Fibroblast of villous mesenchyme (primary cell): ENCODE data around the gene ERF. TPM values are rescaled to one million over a fixed set of nuclear protein-coding genes. Genes with fewer than 3 reads are reported as not detected.
A peak's percentile ranks its signal among the peaks of the same experiment; 100 is the strongest.

Experiments
- DNase-seq: peaks from one replicate; pipeline ENCODE4 v3.0.0-alpha.2; 2010; ENCODE audit warnings: low read depth
- H3K4me3 ChIP-seq: 2 replicates; pipeline ENCODE4 v1.5.1; 2011; ENCODE audit warnings: low read depth, mild to moderate bottlenecking, low read length
- total RNA-seq: library from RNA; depleted of rRNA; stranded (reverse); fragments of >200 nt; gene quantifications from 2 replicates; pipeline ENCODE4 v1.2.3, GENCODE V29; 2012
- TF ChIP-seq, protein P1 (sequence below): IDR thresholded peaks from 2 replicates; pipeline ENCODE4 v1.5.1; 2012; ENCODE audit warnings: low read depth, mild to moderate bottlenecking, low read length; ENCODE audit not compliant: insufficient read depth

The ERF gene
- total RNA-seq, 1 donor = 27.6 TPM

DNA sequence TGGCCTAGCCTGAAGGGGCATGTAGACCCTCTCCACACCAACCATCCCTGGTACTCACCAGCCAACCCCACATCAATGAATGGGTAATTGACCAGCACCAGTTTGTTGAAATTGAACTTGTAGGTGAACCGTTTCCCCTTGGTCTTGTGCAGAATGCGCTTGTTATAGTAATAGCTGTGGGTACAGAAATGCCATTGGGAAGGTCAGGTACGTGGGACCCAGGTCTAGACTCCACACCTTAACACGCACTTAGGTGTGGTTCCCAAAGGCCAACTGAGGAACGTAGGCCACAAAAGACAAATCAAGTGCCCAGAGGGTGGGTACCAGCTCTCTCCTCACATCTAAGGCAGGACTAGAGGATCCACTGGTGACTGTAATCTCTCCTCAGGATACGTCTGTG, 5.2 kb downstream of the ERF start:
- no peak for DNase-seq
- TF ChIP-seq, protein P1, sequence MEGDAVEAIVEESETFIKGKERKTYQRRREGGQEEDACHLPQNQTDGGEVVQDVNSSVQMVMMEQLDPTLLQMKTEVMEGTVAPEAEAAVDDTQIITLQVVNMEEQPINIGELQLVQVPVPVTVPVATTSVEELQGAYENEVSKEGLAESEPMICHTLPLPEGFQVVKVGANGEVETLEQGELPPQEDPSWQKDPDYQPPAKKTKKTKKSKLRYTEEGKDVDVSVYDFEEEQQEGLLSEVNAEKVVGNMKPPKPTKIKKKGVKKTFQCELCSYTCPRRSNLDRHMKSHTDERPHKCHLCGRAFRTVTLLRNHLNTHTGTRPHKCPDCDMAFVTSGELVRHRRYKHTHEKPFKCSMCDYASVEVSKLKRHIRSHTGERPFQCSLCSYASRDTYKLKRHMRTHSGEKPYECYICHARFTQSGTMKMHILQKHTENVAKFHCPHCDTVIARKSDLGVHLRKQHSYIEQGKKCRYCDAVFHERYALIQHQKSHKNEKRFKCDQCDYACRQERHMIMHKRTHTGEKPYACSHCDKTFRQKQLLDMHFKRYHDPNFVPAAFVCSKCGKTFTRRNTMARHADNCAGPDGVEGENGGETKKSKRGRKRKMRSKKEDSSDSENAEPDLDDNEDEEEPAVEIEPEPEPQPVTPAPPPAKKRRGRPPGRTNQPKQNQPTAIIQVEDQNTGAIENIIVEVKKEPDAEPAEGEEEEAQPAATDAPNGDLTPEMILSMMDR = no peak
- no peak overlapping the region for H3K4me3 ChIP-seq

DNA sequence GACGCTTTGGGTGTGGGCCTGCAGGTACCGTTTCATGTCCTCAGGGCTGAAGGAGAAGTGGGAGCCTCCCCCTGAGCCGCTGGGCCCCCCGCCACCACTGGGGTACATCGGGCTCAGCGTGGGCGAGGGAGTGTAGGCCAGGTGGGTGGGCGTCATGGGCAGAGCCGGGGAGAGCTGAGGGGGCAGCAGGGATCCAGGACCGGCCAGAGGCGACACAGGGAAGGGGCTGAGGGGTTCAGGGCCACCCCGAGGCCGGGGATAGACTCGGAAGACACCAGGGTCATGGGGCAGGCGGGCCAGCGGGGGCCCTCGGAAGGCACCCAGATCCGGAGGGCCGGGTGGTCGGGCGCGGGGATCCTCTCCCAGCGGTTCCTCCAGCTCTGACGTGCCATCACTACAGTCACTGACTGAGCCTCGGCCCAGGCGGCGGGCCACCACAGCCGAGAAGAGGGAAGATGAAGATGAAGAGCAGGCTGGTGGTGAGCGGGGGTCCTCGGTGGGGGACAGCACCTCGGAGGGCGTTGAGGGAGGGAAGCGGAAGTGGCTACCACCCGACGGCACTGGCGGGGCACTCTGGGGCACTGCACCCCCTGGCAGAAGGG, 5.7 kb downstream of the ERF start:
- no peak for DNase-seq
- H3K4me3 ChIP-seq = no peak overlapping the region
- TF ChIP-seq, protein P1 = no peak

DNA sequence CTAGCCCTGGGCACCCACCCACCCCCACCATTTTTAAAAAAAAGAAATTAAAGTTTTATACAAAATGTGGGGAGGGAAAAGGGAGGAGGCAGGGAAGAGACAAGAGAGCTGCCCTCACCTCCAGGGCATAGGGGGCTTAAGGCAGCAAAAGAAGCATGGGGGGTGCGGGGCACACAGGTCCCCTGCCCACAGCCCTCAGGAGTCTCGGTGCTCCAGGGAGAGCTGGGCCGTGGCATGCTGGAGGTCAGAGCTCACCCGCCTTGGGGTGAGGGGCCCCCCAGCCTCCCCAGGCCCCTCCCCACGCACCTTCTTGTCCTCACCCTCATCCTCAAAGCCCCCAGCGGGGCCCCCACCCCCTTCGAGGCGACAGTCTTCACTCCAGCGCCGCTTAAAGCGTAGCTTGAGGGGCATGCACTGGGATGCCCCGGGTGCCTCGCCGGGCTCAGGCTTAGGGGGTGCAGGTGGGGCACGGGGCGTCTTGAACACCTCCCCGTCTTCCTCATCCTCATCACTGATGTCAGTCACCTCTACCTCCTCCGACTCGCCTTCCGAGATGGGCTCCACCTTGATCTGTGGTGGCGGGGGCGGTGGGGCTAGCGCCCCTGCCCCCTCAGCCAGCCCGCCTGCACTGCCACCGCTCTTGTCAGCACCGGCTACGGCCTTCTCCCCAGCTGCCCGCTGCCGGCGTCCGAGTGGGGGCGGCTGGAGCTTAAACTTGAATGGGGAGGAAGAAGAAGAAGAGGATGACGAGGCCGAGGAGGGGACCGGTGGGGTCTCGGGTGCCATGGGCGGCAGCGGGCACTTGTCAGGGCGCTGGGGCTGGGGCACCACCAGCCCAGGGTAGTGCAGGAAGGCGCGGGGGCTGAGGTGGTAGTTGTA, 6.4 kb downstream of the ERF start:
- H3K4me3 ChIP-seq = no peak overlapping the region
- TF ChIP-seq, protein P1 = no peak
- DNase-seq = no peak

DNA sequence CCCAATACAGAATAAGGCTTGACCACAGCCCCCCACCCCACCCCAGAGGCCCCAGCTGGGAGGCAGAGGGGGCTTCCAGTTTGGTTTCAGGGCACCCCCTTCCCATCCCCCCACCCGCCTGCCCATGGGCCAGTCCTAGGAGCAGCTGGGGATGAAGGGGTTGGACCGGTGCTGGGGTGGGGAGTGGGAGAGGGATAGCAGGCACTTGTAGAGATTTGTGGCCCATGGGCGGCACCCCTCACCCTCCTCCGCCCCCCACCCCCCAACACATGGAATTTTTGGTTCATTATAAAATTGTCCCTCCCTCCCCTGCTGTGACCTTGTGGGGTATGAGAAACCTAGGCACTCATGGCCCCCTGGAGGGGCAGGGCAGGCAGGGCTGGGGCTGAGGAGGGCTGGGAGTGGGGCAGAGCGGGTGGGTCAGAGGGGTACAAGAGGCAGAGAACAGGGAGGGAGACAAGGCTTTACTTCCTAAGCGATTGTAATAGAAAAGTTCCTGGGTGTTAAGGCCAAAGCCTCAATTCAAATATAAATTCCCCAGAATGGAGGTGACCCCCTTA, 7.2 kb downstream of the ERF start:
- no peak for DNase-seq
- TF ChIP-seq, protein P1 = no peak
- H3K4me3 ChIP-seq = no peak overlapping the region

DNA sequence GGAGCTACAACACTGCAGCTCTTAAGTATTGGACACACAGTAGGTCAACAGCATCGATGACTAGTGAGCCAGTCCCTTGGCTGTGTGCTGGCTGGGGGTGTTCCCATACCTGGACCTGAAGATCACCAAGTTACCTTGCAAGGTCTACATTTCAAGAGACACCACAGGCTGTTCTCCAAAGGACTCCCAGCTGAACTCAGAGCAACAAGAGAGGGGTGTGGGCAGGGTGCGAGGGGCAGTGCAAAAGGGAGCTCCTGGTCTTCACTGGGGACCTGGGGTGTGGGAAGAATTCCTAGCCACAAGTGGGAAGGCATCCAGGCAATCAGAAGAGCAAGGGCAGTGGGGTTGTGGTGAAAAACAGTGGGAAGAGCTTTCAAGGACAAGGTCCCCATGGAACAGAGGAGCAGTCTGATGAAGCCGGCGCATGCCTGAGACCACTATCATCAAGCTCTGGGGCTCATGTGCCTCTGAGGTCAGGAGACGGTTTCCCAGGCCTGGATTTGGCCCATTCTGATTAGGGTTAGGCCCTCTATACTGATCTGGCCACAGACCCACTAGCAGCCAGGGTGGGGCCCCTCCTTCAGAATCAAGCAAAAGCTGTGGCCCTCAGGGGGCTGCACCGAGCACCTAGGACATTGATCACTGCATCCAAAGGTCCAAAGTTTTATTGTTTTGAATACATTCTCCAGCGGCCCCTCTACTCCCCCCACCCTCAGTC, 7.8 kb downstream of the ERF start:
- TF ChIP-seq, protein P1 = no peak
- DNase-seq = no peak
- no peak overlapping the region for H3K4me3 ChIP-seq

DNA sequence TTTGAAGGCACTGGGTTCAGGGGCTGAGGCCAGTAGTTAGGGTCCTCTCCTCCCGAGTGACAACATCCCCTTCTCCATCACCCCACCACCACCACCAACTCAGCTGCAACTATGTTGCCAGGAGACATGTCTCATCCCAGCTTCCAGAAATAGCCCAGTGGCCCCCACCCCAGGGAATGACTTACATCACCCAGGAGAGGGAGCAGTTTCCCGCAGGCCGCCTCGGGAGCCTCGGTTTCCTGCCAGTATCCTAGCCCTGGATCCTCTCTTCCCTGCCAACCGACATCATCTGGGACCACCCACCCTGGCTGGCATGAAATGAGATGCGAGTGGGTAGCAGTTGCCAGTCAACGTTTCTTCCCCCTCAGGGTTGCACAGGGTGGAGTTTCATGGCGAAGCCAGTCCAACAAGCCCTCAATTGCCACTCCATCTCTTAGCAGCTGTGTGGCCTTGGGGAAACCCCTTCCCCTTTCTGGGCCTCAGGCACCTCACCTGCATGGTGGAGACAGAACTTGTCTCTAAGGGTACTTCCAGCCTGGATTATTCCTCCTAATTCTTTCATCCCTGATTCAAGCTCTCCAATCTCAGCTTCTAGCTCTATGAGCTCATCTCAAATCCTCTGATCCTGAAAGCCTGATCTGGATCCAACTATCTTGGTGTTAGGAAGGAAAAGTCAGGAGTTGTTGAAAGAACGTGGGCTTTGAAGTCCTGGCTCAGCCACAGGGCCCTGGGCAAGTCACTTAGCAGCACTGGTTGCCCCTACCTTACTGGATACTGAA, 8.6 kb downstream of the ERF start:
- peak; percentile 84 for DNase-seq
- H3K4me3 ChIP-seq = no peak overlapping the region
- TF ChIP-seq, protein P1 = peak; percentile 77
